Measurements from ENCODE around the gene PCCA. TPM values are rescaled to one million over a fixed set of nuclear protein-coding genes. Genes with fewer than 3 reads are reported as not detected.

Gene PCCA
- total RNA-seq, 1 donor from 2014 or later: 66.8 TPM

DNA sequence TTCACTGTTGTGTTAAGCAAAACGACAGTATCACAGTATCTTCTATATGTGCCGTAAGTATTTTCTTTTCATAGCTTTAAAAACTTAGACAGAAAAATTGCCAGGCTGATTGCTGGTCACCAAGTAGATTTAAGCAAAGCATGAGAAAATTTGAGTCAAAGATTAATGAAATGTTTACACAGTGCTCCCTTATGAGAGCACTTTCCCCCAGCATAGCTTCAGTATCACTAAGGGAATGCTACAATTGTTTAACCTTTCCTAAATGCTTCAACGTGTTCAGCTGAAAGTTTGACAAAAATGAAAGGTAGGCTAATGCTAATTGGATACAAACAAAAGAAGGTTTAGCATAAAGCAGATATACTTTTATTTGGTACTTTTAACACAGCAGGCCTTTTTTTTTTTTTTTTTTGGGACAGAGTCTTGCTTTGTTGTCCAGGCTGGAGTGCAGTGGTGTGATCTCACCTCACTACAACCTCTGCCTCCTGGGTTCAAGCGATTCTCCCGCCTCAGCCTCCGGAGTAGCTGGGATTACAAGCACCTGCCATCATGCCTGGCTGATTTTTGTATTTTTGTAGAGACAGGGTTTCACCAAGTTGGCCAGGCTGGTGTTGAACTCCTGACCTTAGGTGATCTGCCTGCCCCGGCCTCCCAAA, 23.4 kb downstream of the PCCA start:
- Mint-ChIP-seq H3K4me1 (ENCODE audit: low read depth, unreplicated experiment) (no peaks in the 10 kb centered on the region), H3K27me3 (ENCODE audit: unreplicated experiment) (no peaks in the 10 kb centered on the region), H3K4me3 (ENCODE audit: unreplicated experiment) (no peak overlapping the region), H3K36me3 (ENCODE audit: unreplicated experiment) (no peaks in the 10 kb centered on the region), H3K27ac (ENCODE audit: unreplicated experiment) (no peak overlapping the region), H3K9me3 (ENCODE audit: unreplicated experiment) (no peaks in the 10 kb centered on the region)
- TF ChIP-seq CTCF (IDR thresholded peaks at IDR 0.05; ENCODE audit: partially characterized antibody, unreplicated experiment): no peak
- DNase-seq: no peak

DNA sequence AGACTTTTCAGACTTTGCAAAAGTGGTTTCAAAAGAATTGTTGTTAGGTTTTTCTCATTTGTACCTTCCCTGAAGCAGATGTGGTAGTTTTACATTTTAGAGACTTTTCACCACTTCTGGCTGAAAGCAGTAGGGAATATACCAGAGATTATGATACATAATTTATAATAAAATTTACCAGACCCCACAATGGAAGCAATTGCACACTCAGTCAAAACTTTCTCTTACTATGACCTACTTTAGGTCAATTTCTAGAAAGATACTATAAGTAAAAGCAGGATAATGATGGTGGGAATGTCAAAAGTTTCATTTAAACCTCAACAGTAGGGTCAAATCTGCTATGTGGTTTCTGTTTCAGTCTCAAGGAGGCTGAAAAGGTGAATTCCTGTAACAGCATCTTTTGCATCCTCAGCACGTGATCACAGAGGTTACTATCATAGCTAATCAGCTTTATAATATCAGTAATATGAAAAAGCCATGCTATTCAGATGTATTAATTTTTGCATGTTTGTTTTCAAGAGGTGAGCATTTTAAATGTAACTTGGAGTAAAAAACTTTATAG, 26.9 kb downstream of the PCCA start:
- no peaks in the 10 kb centered on the region for H3K4me1 Mint-ChIP-seq (ENCODE audit: low read depth, unreplicated experiment)
- no peak for TF ChIP-seq CTCF (IDR thresholded peaks at IDR 0.05; ENCODE audit: partially characterized antibody, unreplicated experiment)
- no peak overlapping the region for H3K4me3 Mint-ChIP-seq (ENCODE audit: unreplicated experiment)
- no peak overlapping the region for H3K27ac Mint-ChIP-seq (ENCODE audit: unreplicated experiment)
- H3K36me3 Mint-ChIP-seq (ENCODE audit: unreplicated experiment): peaks cover 5% of the 10 kb centered on the region
- no peaks in the 10 kb centered on the region for H3K9me3 Mint-ChIP-seq (ENCODE audit: unreplicated experiment)
- H3K27me3 Mint-ChIP-seq (ENCODE audit: unreplicated experiment): no peaks in the 10 kb centered on the region
- no peak for DNase-seq

DNA sequence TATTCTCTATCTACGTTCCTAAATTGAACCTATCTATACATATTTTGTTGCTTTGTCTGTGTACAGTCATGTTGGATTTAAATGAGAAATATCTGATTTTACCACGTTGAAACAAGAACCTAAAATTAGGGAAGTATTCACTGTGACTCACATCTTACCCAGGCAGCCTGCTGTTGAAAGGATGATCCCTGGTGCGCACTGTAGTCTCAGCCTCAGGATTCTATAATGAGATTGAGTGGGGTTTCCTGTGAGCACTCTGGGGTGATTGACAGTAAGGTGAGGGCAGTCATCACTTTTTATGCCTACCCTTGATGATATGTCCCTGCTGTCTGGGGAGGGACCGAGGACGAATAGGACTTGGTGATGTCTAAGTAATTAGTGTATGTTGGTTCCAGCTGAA, 35.4 kb downstream of the PCCA start:
- peaks cover 17% of the 10 kb centered on the region for H3K36me3 Mint-ChIP-seq (ENCODE audit: unreplicated experiment)
- no peak overlapping the region for H3K4me3 Mint-ChIP-seq (ENCODE audit: unreplicated experiment)
- TF ChIP-seq CTCF (IDR thresholded peaks at IDR 0.05; ENCODE audit: partially characterized antibody, unreplicated experiment): no peak
- H3K27ac Mint-ChIP-seq (ENCODE audit: unreplicated experiment): no peak overlapping the region
- peaks cover 4% of the 10 kb centered on the region for H3K27me3 Mint-ChIP-seq (ENCODE audit: unreplicated experiment)
- no peaks in the 10 kb centered on the region for H3K4me1 Mint-ChIP-seq (ENCODE audit: low read depth, unreplicated experiment)
- DNase-seq: no peak
- no peaks in the 10 kb centered on the region for H3K9me3 Mint-ChIP-seq (ENCODE audit: unreplicated experiment)

DNA sequence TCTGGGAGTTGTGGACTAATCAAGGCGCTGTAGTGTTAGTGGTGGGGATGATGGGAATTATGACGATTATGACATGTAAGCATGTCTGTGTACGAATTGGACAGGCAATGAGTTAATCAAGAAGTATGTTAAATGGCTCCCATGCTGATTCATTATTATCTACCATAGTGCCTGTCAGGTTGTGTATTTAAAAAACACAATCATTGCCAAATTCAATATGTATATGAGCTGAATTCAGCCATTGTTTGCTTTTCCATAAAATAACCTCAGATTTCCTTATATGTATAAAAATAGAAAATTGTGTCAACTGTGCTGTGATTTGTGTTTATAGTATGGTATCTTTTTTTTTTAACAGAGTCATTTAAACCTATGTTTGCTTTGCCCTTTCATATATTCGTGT, 37.1 kb downstream of the PCCA start:
- TF ChIP-seq CTCF (IDR thresholded peaks at IDR 0.05; ENCODE audit: partially characterized antibody, unreplicated experiment): no peak
- Mint-ChIP-seq H3K9me3 (ENCODE audit: unreplicated experiment) (no peaks in the 10 kb centered on the region), H3K4me3 (ENCODE audit: unreplicated experiment) (no peak overlapping the region), H3K27me3 (ENCODE audit: unreplicated experiment) (peaks cover 4% of the 10 kb centered on the region), H3K27ac (ENCODE audit: unreplicated experiment) (no peak overlapping the region), H3K36me3 (ENCODE audit: unreplicated experiment) (peaks cover 12% of the 10 kb centered on the region), H3K4me1 (ENCODE audit: low read depth, unreplicated experiment) (peaks cover 12% of the 10 kb centered on the region)
- no peak for DNase-seq

GRCh38 chr13:100128373-100128772, 39.5 kb downstream of the PCCA start:
- Mint-ChIP-seq H3K27ac (ENCODE audit: unreplicated experiment) (no peak overlapping the region), H3K4me3 (ENCODE audit: unreplicated experiment) (no peak overlapping the region), H3K9me3 (ENCODE audit: unreplicated experiment) (no peaks in the 10 kb centered on the region), H3K36me3 (ENCODE audit: unreplicated experiment) (no peaks in the 10 kb centered on the region), H3K4me1 (ENCODE audit: low read depth, unreplicated experiment) (peaks cover 16% of the 10 kb centered on the region), H3K27me3 (ENCODE audit: unreplicated experiment) (peaks cover 7% of the 10 kb centered on the region)
- no peak for TF ChIP-seq CTCF (IDR thresholded peaks at IDR 0.05; ENCODE audit: partially characterized antibody, unreplicated experiment)
- DNase-seq: no peak

All from glutamatergic neuron (in vitro differentiated cells).